Measurements from ENCODE around the gene WSCD2.

WSCD2 gene

DNA sequence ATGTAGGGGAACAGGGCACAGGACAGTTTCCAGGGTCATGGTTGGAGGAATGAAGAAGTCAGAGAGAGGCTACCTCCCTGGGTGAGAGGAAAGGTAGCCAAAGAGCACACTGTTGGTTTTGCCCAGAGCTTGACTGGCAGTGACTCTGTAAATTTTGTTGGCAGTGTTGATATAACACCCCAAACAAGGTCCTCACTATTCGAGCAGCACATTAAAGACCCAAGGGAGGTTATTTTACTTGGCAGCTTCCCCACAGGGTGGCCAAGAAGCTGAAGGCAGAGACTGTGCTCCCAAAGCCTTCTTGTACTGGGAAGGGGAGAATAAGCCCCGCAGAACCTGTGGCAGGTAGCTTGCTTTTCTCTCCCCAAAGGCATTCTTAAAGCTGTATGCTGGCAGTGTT lies 40.6 kb downstream of the WSCD2 start:
- Histone ChIP-seq H3K9ac (ENCODE audit: low read length) (no peak overlapping the region), H3K4me1 (ENCODE audit: insufficient read depth, low read length) (peaks cover 24% of the 10 kb centered on the region), H3K27ac (ENCODE audit: low read depth, low read length) (no peak overlapping the region), H3K9me3 (ENCODE audit: low read length) (no peaks in the 10 kb centered on the region), H3K27me3 (ENCODE audit: control insufficient read depth in 1 of 2, insufficient read depth in 2 of 2, low read length in 2 of 2) (no peaks in the 10 kb centered on the region), H3K36me3 (ENCODE audit: insufficient read depth, low read length) (peaks cover 6% of the 10 kb centered on the region), H3K4me3 (ENCODE audit: low read depth in 1 of 2, low read length in 2 of 2) (no peak overlapping the region)

DNA sequence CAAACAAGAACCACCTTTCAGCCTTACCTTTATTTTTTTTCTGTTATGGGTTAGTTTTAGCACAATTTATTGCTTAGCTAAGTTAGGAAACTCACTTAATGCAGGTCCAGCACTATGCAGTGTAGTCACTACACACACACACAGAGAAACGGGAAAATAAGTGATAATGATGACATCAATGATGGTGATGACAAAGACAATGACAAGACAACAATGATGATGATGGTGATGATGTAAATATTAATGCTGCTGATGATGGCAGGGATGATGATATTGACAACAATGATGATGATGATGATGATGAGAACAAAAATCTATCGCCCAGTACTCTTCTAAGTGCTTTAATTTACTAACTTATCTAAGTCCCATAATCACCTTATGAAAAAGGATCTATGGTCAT lies 41.1 kb downstream of the WSCD2 start:
- Histone ChIP-seq H3K9me3 (ENCODE audit: low read length) (no peaks in the 10 kb centered on the region), H3K27me3 (ENCODE audit: control insufficient read depth in 1 of 2, insufficient read depth in 2 of 2, low read length in 2 of 2) (no peaks in the 10 kb centered on the region), H3K9ac (ENCODE audit: low read length) (no peak overlapping the region), H3K4me1 (ENCODE audit: insufficient read depth, low read length) (peaks cover 24% of the 10 kb centered on the region), H3K36me3 (ENCODE audit: insufficient read depth, low read length) (peaks cover 6% of the 10 kb centered on the region), H3K27ac (ENCODE audit: low read depth, low read length) (no peak overlapping the region), H3K4me3 (ENCODE audit: low read depth in 1 of 2, low read length in 2 of 2) (no peak overlapping the region)

DNA sequence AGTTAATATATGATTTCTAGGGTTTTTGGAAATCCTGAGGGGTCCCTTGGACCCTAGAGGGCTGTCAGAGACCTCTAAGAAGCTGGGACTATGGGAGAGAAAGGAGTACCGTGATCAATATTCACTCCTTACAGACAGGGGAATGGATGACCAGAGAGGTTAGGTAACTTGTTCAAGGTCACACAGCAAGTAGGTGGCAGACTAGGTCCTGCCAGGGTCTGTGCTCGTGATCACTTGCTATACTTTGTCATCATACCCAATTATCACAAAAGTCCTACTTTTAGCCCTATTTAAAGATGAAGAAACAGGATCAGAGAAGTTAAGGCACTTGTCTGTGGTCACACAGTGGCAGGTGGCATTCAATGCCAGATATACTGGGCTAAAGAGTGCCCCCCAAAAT lies 42.9 kb downstream of the WSCD2 start:
- H3K4me1 ChIP-seq (ENCODE audit: insufficient read depth, low read length), result peaks cover 24% of the 10 kb centered on the region
- no peak overlapping the region for H3K27ac ChIP-seq (ENCODE audit: low read depth, low read length)
- no peak overlapping the region for H3K4me3 ChIP-seq (ENCODE audit: low read depth in 1 of 2, low read length in 2 of 2)
- no peaks in the 10 kb centered on the region for H3K27me3 ChIP-seq (ENCODE audit: control insufficient read depth in 1 of 2, insufficient read depth in 2 of 2, low read length in 2 of 2)
- H3K36me3 ChIP-seq (ENCODE audit: insufficient read depth, low read length), result peaks cover 6% of the 10 kb centered on the region
- H3K9ac ChIP-seq (ENCODE audit: low read length), result no peak overlapping the region
- H3K9me3 ChIP-seq (ENCODE audit: low read length), result no peaks in the 10 kb centered on the region

DNA sequence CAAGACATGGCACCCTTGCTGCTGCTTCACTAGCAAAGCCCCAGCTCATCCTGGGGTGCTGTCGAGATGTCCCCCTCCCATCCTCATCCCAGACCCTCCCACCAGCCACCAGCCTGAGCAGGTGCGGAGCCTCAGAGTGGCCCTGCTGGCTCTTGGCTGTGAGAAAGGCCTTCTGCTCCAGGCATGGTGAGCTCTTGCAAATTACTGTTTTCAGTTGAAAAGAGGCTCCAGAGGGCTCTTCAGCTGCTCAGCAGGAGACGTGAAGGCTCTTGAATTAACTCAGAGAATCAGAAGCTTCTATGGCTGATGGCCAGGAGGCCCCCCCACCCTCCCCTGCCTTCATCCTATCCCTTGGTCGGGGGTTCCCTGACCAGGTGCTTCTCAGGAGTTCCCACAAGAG lies 44.1 kb downstream of the WSCD2 start:
- Histone ChIP-seq H3K36me3 (ENCODE audit: insufficient read depth, low read length) (peaks cover 6% of the 10 kb centered on the region), H3K9ac (ENCODE audit: low read length) (no peak overlapping the region), H3K9me3 (ENCODE audit: low read length) (no peaks in the 10 kb centered on the region), H3K4me1 (ENCODE audit: insufficient read depth, low read length) (peaks cover 21% of the 10 kb centered on the region), H3K27ac (ENCODE audit: low read depth, low read length) (no peak overlapping the region), H3K27me3 (ENCODE audit: control insufficient read depth in 1 of 2, insufficient read depth in 2 of 2, low read length in 2 of 2) (no peaks in the 10 kb centered on the region), H3K4me3 (ENCODE audit: low read depth in 1 of 2, low read length in 2 of 2) (no peak overlapping the region)

DNA sequence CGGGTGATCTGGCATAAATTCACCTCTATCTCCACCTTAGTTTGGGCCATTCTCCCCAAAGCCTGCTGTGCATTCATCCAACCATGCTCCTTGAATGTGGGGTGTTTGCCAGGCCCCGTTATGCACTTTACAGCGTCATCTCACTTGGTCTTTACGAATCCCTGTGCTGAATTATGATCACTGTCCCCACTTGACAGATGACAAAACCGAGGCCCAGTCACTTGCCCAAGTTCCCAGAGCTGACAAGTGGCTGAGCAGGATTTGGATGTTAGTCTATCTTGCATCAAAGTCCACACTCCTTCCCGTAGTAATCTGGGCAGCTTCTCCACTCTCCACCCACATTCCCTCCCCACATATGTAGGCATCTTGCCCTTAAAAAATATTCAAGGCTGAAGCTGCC lies 44.8 kb downstream of the WSCD2 start:
- Histone ChIP-seq H3K9me3 (ENCODE audit: low read length) (no peaks in the 10 kb centered on the region), H3K27ac (ENCODE audit: low read depth, low read length) (no peak overlapping the region), H3K4me3 (ENCODE audit: low read depth in 1 of 2, low read length in 2 of 2) (no peak overlapping the region), H3K9ac (ENCODE audit: low read length) (no peak overlapping the region), H3K27me3 (ENCODE audit: control insufficient read depth in 1 of 2, insufficient read depth in 2 of 2, low read length in 2 of 2) (no peaks in the 10 kb centered on the region), H3K36me3 (ENCODE audit: insufficient read depth, low read length) (peaks cover 6% of the 10 kb centered on the region), H3K4me1 (ENCODE audit: insufficient read depth, low read length) (peaks cover 18% of the 10 kb centered on the region)

DNA sequence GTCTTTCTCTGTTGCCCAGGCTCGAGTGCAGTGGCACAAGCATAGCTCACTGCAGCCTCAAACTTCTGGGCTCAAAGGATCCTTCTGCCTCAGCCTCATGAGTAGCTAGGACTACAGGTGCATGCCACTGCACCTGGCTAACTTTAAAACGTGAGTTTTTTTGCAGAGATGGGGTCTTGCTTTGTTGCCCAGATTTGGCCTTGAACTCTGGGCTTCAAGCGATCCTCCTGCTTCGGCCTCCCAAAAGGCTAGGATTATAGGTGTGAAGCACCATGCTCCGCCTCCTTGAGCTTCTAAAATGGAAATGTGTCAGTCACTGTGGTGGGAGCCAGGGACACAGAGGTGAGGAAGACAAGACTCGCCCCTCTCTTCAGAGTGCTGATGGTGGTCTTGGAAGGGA lies 45.6 kb downstream of the WSCD2 start:
- H3K9me3 ChIP-seq (ENCODE audit: low read length), result no peaks in the 10 kb centered on the region
- H3K27me3 ChIP-seq (ENCODE audit: control insufficient read depth in 1 of 2, insufficient read depth in 2 of 2, low read length in 2 of 2), result no peaks in the 10 kb centered on the region
- no peak overlapping the region for H3K9ac ChIP-seq (ENCODE audit: low read length)
- H3K36me3 ChIP-seq (ENCODE audit: insufficient read depth, low read length), result peaks cover 6% of the 10 kb centered on the region
- H3K4me3 ChIP-seq (ENCODE audit: low read depth in 1 of 2, low read length in 2 of 2), result no peak overlapping the region
- H3K4me1 ChIP-seq (ENCODE audit: insufficient read depth, low read length), result peaks cover 12% of the 10 kb centered on the region
- no peak overlapping the region for H3K27ac ChIP-seq (ENCODE audit: low read depth, low read length)

DNA sequence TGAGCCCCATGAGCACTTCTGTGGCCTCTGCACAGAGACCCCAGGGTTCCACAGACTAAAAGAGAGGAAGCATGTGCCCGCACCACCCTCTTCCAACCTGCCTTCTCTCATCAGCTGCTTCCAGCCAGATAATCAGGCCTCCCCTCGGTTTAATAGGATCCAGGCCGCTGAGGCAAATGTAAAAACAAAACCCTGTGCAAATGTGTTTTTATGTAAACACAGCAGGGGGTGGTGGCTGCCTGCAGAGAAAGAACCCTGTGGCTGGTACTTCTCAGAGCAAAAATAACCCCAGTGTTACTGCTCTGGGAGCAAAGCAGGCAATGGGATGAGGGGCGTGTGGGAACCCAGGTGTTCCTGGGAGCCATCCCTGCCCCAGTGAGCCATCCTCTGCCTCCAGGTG lies 46.2 kb downstream of the WSCD2 start:
- no peak overlapping the region for H3K9ac ChIP-seq (ENCODE audit: low read length)
- H3K27ac ChIP-seq (ENCODE audit: low read depth, low read length), result no peak overlapping the region
- no peaks in the 10 kb centered on the region for H3K27me3 ChIP-seq (ENCODE audit: control insufficient read depth in 1 of 2, insufficient read depth in 2 of 2, low read length in 2 of 2)
- peaks cover 6% of the 10 kb centered on the region for H3K36me3 ChIP-seq (ENCODE audit: insufficient read depth, low read length)
- no peaks in the 10 kb centered on the region for H3K9me3 ChIP-seq (ENCODE audit: low read length)
- H3K4me3 ChIP-seq (ENCODE audit: low read depth in 1 of 2, low read length in 2 of 2), result no peak overlapping the region
- peaks cover 6% of the 10 kb centered on the region for H3K4me1 ChIP-seq (ENCODE audit: insufficient read depth, low read length)

DNA sequence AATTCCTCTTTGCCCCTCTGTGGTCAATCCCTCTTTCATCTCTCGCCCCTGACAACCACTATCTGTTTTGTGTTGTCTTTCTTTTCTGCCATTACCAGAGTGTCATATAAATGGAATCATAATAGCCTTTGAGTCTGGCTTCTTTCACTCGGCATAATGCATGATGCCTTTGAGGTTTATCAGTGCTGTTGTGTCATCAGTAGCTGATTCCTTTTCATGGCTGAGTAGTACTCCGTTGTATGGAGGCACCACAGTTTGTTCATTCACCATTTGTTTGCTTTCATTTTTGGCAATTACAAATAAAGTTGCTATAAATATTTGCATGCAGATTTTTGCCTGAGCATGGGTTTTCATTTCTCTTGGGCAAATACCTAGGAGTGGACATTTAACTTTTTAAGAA lies 47.2 kb downstream of the WSCD2 start:
- Histone ChIP-seq H3K4me3 (ENCODE audit: low read depth in 1 of 2, low read length in 2 of 2) (no peak overlapping the region), H3K27ac (ENCODE audit: low read depth, low read length) (no peak overlapping the region), H3K4me1 (ENCODE audit: insufficient read depth, low read length) (peaks cover 7% of the 10 kb centered on the region)

DNA sequence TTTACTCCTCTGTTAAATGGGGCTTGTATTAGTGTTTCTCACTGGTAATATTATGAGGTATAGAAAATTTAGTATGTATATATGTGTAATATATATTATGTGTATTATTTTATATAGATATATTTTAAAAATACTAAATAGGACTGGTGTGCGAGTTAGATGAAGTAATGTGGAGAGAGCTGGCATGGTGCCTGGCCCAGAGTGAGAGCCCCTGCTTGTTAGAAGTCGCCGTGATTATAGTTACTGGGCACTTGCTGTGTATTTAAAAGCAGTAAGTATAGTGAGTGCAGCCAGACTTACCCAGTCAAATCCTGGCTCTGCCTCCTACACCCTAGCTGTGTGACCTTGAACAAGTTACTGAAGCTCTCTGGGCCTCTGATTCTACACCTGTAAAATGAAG lies 48.0 kb downstream of the WSCD2 start:
- Histone ChIP-seq H3K27ac (ENCODE audit: low read depth, low read length) (no peak overlapping the region), H3K27me3 (ENCODE audit: control insufficient read depth in 1 of 2, insufficient read depth in 2 of 2, low read length in 2 of 2) (no peaks in the 10 kb centered on the region), H3K9me3 (ENCODE audit: low read length) (no peaks in the 10 kb centered on the region), H3K36me3 (ENCODE audit: insufficient read depth, low read length) (peaks cover 4% of the 10 kb centered on the region), H3K4me1 (ENCODE audit: insufficient read depth, low read length) (peaks cover 15% of the 10 kb centered on the region), H3K4me3 (ENCODE audit: low read depth in 1 of 2, low read length in 2 of 2) (no peak overlapping the region), H3K9ac (ENCODE audit: low read length) (no peak overlapping the region)

More for the DNA sequence above, 47.2 kb downstream of the WSCD2 start:
- Histone ChIP-seq H3K9ac (ENCODE audit: low read length) (no peak overlapping the region), H3K36me3 (ENCODE audit: insufficient read depth, low read length) (peaks cover 6% of the 10 kb centered on the region), H3K9me3 (ENCODE audit: low read length) (no peaks in the 10 kb centered on the region), H3K27me3 (ENCODE audit: control insufficient read depth in 1 of 2, insufficient read depth in 2 of 2, low read length in 2 of 2) (no peaks in the 10 kb centered on the region)

DNA sequence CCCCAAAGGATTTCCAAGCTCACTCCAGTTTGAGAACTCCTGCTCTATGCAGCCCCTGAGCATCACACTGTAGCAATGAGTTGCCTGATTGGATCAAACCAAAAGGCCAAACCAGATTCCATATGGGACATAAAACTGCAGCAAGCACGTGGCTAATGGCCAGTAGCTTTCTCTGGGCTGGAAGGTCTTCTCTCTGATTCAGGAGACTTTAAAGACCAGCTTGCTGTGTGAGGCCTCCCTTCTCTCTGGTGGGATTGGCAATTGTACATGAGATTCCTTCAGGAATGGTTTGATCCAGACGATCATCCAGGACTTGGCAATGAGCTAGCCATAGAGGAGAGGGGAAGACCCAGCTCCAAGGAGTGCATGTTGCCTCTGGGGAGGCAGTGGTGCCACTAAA lies 50.2 kb downstream of the WSCD2 start:
- Histone ChIP-seq H3K36me3 (ENCODE audit: insufficient read depth, low read length) (no peaks in the 10 kb centered on the region), H3K27ac (ENCODE audit: low read depth, low read length) (no peak overlapping the region), H3K9ac (ENCODE audit: low read length) (no peak overlapping the region), H3K4me1 (ENCODE audit: insufficient read depth, low read length) (peaks cover 12% of the 10 kb centered on the region), H3K27me3 (ENCODE audit: control insufficient read depth in 1 of 2, insufficient read depth in 2 of 2, low read length in 2 of 2) (no peaks in the 10 kb centered on the region), H3K9me3 (ENCODE audit: low read length) (no peaks in the 10 kb centered on the region), H3K4me3 (ENCODE audit: low read depth in 1 of 2, low read length in 2 of 2) (no peak overlapping the region)

DNA sequence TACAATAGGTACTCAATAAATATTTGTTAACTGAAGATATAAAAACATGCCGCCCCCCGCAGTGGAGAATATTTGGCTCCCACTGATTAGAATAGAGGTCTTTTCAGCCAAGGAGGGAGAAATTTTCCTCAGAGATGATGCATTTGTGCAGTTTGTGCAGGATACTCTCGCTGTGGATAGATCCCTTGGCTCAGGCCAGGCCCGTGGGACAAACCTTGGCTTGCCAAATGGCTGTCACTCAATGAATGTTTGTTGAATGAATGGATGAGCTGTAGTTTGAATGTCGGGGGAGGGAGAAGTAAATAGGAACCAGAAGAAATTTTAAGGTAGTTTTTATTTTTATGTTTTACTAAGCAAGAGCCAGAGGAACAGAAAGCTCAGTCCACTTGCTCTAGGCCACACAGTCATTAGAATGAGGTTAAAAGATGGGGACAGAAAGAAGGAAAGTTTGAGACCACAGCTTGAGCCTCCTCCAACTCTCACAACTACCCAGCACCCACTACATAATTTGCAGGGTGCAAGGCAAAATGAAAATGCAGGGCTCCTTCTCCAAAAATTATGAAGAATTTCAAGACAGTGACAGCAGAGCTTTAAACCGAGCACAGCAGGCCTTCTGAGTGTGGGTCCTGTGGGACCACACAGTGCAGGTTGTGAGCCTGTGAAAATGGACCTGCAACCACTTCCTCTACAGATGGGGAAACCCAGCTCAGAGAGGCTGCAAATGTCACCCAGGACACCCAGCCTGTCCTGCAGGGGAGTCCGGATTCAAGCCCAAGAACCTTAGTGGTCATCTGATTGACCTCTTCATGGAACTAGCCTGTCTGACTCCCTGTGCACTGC lies 51.4 kb downstream of the WSCD2 start:
- Histone ChIP-seq H3K4me1 (ENCODE audit: insufficient read depth, low read length) (peaks cover 11% of the 10 kb centered on the region), H3K27me3 (ENCODE audit: control insufficient read depth in 1 of 2, insufficient read depth in 2 of 2, low read length in 2 of 2) (no peaks in the 10 kb centered on the region), H3K4me3 (ENCODE audit: low read depth in 1 of 2, low read length in 2 of 2) (no peak overlapping the region), H3K36me3 (ENCODE audit: insufficient read depth, low read length) (no peaks in the 10 kb centered on the region), H3K27ac (ENCODE audit: low read depth, low read length) (no peak overlapping the region), H3K9ac (ENCODE audit: low read length) (no peak overlapping the region), H3K9me3 (ENCODE audit: low read length) (no peaks in the 10 kb centered on the region)

DNA sequence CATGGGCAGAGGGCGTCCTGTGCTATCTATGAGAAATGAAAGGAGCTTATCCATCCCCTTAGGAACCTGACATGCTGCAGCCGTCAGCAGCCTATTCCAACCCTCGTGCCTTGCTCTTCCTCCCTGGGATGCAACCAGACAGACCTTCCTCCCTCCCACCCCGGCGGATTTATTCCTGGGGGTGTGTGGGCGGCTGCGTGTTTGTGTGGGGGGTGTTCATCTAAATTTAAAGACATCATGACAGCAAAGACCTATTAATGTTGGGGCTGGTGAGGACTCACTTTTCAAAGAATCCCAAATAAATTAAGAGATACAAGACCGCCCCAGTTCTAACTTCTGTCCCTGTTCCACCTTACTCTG lies 52.0 kb downstream of the WSCD2 start:
- no peak overlapping the region for H3K4me3 ChIP-seq (ENCODE audit: low read depth in 1 of 2, low read length in 2 of 2)
- H3K36me3 ChIP-seq (ENCODE audit: insufficient read depth, low read length), result no peaks in the 10 kb centered on the region
- no peak overlapping the region for H3K27ac ChIP-seq (ENCODE audit: low read depth, low read length)
- H3K9ac ChIP-seq (ENCODE audit: low read length), result no peak overlapping the region
- H3K27me3 ChIP-seq (ENCODE audit: control insufficient read depth in 1 of 2, insufficient read depth in 2 of 2, low read length in 2 of 2), result no peaks in the 10 kb centered on the region
- peaks cover 11% of the 10 kb centered on the region for H3K4me1 ChIP-seq (ENCODE audit: insufficient read depth, low read length)
- no peaks in the 10 kb centered on the region for H3K9me3 ChIP-seq (ENCODE audit: low read length)

Data from muscle layer of colon (tissue), 2 donors.